Measurements from ENCODE around the gene ZNF485. TPM values are rescaled to one million over a fixed set of nuclear protein-coding genes. Genes with fewer than 3 reads are reported as not detected.
"Not testable (repeated sequence)": the region's sequence is repeated elsewhere in the genome, so short reads cannot be mapped to it uniquely, and the experiment has no call there.

ZNF485 gene
- polyA plus RNA-seq (2013, experiment 1 of 2; ENCODE audit: insufficient read length): 1.5 TPM
- 1.2 TPM for polyA plus RNA-seq (2013, experiment 2 of 2; ENCODE audit: insufficient read length)

DNA sequence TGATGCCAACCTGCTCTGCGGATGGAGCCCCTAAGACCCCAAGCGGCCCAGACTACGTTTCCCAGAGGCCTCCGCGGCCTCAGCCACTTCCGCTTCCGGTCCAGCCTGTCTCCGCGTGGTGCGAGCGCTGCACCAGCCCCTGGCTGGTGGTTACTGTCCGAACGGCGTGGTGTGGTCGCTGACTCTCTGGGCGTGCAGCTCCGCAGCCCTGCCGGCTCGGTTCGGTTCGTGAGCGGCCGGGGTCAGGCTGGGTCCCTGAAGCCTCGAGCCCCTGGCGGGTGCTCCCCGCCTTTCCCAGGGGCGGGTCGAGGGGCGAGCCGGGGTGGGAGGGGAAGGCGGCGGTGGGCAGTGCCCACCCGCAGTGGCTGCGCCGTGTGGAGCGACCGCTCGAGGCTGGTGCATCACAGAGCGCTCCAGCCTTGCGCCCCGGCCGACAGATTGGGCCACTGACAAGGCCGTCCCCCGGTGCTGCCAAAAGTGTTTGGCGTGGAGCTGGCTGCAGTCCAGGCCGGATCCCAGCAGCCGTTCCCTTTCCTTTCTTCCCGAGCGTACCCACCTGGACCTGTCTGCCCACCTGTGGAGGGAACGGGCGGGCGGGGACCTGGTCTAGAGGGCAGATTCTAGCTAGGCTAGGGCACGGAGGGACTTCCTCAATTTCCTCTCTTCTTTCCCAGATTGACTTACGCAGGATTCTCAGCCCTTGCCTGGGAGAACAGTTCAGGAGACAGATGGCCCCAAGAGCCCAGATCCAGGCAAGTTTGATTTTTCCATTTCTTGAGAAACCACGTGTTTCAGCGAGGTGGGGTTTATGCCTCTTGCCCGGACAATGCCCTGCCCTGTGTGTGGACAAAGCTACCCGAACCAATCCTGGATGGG is at the start of gene ZNF485:
ZNF485 (plus strand) TSS at position 116 of the 876 bp plus-strand sequence; CDS start at position 729, 613 bp downstream.
- peak; percentile 72 for DNase-seq

DNA sequence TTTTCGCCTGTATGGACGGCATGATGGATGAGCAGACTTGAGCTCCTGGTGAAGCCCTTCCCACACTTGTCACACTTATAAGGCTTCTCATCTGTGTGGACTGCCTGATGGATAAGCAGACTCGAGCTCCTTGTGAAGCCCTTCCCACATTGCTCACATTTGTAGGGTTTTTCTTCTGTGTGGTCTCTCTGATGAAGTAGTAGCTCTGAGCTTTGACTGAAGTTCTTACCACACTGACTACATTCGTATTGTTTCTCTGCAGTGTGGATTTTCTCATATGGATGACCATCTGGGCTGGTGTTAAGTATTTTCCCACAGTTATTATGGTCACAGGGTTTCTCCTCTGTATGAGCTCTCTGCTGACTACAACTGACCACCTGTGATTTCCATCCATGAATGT is 49.0 kb upstream of the ZNF485 start:
- DNase-seq: no peak

DNA sequence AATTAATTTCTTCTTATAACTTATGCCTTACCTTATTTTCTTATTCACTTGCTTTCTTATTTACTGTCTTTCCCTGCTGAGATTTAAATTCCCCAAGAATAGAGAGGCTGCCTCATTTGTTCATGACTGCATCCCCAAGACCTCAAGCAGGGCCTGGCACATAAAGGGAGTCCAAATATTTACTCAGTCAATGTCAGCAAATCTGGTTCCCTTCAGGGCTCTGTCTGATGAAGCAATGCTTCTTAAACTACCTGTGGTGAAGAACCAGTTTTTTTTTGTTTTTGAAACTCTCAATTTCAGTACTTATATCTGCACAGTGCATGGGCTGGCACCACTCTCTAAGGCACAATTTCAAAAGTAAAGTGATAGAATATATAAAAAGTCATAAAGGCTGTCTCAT is 36.6 kb upstream of the ZNF485 start:
- no peak for DNase-seq

DNA sequence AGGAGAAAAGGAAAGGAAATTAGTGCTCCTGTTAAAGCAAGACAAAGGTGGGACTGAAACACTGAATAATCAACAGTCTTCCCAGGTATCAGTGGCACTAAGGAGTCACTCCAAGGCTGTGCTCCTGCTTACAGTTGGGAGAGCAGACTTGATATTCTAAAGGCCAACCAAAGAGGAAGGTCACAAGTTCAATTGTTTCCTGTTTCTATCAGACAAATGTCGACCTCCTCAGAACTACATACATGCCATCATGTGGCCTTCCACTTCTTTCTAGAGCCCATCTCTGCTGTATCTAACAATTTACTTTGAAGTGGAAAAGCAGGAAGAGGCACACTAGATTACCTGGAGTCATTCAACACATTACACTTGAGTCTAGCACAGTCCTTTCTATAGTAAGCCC is 35.3 kb upstream of the ZNF485 start:
- DNase-seq: no peak

GRCh38 chr10:43573250-43574000 is 32.8 kb upstream of the ZNF485 start:
- DNase-seq: peak; percentile 21

GRCh38 chr10:43574001-43574892 is 32.0 kb upstream of the ZNF485 start, which contains the start of gene ZNF239:
ZNF239 (minus strand) TSS chr10:43574616; CDS start chr10:43558079, 16,537 bp downstream.
- peak; percentile 88 for DNase-seq

- DNase-seq: no peak
Observed at GRCh38 chr10:43574906-43575305, 31.3 kb upstream of the ZNF485 start.

GRCh38 chr10:43576062-43576461 is 30.2 kb upstream of the ZNF485 start:
- DNase-seq: no peak

GRCh38 chr10:43576580-43576979 is 29.7 kb upstream of the ZNF485 start:
- no peak for DNase-seq

GRCh38 chr10:43584051-43584450 is 22.2 kb upstream of the ZNF485 start:
- no peak for DNase-seq

GRCh38 chr10:43585046-43585445 is 21.2 kb upstream of the ZNF485 start:
- no peak for DNase-seq

GRCh38 chr10:43585981-43586729 is 20.1 kb upstream of the ZNF485 start:
- DNase-seq: no peak

GRCh38 chr10:43586730-43587115 is 19.5 kb upstream of the ZNF485 start:
- DNase-seq: not testable (repeated sequence)

DNA sequence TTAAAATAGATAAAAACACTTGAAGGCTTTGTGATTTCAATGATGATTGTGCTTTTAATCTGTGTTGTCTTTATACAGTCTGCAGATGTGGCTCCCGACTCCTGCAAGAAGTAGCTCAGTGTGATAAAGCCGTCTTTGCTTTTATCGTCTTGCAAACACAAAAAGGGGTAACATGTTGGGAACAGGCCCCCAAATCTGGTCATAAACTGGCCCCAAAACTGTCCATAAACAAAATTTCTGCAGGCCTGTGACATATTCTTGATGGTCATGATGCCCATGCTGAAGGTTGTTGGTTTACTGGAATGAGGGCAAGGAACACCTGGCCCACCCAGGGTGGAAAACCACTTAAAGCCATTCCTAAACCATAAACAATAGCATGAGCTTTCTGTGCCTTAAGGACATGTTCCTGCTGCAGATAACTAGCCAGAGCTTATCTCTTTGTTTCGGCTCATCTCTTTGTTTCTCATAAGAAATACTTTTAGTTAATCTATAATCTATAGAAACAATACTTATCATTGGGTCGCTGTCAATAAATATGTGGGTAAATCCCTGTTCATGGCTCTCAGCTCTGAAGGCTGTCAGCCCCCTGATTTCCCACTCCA is 14.8 kb upstream of the ZNF485 start:
- no peak for DNase-seq

GRCh38 chr10:43594944-43595589 is 11.2 kb upstream of the ZNF485 start:
- DNase-seq: peak; percentile 18

DNA sequence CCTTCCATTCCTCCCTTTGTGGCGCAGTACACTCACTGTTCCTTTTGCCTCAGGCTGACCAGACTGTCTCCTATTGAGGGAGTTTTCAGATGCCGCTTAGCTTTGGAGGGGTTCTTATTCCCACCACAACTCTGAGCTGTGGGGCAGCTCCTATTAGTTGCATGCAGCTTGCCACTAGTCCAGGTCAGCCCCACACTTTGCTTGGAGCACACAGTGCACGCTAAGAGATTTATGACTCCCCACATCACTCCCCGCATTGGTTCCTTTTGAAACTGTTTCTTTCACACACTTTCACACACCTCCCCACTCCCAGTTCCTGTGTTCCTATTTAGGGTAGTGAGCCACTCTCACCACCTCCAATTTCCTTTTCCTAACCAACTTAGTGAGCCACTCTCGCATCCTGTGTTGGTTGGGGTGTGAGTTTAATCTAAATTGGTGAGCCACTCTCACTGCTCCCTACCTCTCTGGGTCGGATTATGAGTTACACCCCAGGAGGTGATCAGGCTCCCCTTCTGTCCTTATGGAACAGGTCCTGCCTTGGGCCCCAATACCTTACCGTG is 10.4 kb upstream of the ZNF485 start:
- DNase-seq: no peak

GRCh38 chr10:43596546-43596945 is 9.7 kb upstream of the ZNF485 start:
- no peak for DNase-seq

DNA sequence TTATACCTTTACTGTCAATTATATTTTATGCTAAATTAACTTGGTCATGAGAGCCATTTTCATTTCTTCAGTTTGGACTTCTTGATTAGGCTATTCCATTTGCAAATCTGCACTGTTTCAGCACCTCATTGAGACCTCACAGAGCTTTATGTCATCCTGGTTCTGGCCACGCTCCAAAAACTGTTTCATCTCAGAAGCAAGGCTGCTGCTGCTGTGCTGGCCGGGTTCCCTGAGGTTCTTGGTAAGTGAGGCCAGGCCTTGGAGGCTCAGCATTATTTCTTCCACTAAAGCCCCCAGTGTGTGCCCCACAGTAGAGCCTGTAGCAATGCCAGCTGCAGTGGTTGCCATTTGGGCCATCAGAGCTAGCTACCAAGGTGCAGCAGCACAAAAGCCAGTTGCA is 7.8 kb upstream of the ZNF485 start:
- DNase-seq: peak; percentile 26

- DNase-seq: no peak
Observed at GRCh38 chr10:43599333-43599732, 6.9 kb upstream of the ZNF485 start.

DNA sequence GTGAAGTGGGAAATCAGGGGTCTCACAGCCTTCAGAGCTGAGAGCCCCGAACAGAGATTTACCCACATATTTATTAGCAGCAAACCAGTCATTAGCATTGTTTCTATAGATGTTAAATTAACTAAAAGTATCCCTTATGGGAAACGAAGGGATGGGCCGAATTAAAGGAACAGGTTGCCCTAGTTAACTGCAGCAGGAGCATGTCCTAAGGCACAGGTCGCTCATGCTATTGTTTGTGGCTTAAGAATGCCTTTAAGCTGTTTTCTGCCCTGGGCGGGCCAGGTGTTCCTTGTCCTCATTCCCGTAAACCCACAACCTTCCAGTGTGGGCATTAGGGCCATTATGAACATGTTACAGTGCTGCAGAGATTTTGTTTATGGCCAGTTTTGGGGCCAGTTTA is 4.7 kb upstream of the ZNF485 start:
- DNase-seq: not testable (repeated sequence)
